ENCODE results near the gene SLX4IP.
A peak's percentile ranks its signal among the peaks of the same experiment; 100 is the strongest.

The SLX4IP gene

DNA sequence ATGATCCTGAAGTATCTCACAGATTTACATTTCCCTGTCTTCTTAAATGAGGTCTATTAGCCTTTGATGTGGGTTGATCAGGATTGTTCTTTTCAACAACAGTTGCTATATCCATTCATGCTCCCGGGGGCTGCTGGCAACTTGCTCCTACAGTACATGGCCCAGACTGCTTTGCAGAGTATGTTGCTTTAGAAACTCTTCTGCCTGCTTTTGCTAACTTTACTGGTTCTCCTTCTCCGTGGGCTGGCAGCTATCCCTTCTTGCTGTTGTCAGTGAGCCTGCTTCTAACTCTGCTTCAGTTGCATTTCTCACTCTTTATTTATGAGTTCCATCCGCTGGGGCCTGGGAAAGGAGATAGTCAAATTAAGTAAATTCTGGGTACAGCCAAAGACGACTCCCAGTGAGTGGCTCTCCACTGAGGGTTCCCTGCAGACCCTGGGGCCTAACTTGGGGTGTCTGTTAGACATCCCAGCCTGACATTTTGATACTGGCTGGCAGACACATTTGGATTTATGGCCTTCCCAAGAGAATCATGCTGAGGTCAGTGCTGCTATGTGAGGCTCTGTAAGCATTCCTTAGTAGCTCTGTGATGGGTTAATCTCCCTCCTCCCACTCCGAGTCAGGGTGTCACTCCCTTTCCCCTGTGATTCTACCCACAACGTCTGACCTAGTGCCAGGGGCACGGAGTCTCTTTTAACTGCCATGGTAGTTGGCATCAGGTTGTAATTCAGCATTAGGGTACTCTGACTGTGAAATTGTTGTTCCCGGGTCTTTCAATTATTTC lies 73.6 kb downstream of the SLX4IP start:
- Histone ChIP-seq H3K27me3 (ENCODE audit: control insufficient read depth, insufficient read depth, low read length) (no peaks in the 10 kb centered on the region), H3K36me3 (ENCODE audit: control insufficient read depth, insufficient read depth, low read length) (no peaks in the 10 kb centered on the region), H3K4me3 (ENCODE audit: low read depth, low read length) (no peak overlapping the region), H3K79me2 (peaks cover 6% of the 10 kb centered on the region), H3K4me2 (ENCODE audit: low read length) (no peak overlapping the region), H3K9ac (no peak overlapping the region), H3K9me3 (ENCODE audit: control insufficient read depth, low read length) (no peaks in the 10 kb centered on the region), H3K4me1 (peaks cover 37% of the 10 kb centered on the region), H3K27ac (peak overlapping the region; percentile 70), H2AFZ (peak overlapping the region; percentile 68)
- TF ChIP-seq, protein P1, sequence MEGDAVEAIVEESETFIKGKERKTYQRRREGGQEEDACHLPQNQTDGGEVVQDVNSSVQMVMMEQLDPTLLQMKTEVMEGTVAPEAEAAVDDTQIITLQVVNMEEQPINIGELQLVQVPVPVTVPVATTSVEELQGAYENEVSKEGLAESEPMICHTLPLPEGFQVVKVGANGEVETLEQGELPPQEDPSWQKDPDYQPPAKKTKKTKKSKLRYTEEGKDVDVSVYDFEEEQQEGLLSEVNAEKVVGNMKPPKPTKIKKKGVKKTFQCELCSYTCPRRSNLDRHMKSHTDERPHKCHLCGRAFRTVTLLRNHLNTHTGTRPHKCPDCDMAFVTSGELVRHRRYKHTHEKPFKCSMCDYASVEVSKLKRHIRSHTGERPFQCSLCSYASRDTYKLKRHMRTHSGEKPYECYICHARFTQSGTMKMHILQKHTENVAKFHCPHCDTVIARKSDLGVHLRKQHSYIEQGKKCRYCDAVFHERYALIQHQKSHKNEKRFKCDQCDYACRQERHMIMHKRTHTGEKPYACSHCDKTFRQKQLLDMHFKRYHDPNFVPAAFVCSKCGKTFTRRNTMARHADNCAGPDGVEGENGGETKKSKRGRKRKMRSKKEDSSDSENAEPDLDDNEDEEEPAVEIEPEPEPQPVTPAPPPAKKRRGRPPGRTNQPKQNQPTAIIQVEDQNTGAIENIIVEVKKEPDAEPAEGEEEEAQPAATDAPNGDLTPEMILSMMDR (IDR thresholded peaks at IDR 0.05): no peak

DNA sequence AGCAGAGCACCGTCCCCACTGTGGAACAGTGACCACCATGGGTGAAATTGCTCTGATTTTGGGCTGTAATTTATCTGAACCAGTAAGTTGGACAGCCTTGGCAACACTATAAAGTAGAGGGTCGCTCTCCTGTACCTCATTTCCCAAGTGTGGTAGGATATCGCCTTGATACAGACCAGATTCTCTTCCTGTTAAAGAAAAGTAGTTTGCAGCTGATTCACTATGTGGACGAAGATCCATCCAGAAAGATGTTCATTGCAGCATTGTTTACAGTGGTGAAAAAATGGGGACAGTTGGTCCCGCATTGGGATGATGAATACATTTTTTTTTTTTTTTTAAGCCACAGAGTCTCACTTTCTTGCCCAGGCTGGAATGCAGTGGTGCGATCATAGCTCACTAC lies 74.3 kb downstream of the SLX4IP start:
- Histone ChIP-seq H3K9ac (no peak overlapping the region), H3K4me1 (peaks cover 37% of the 10 kb centered on the region), H3K36me3 (ENCODE audit: control insufficient read depth, insufficient read depth, low read length) (no peaks in the 10 kb centered on the region), H3K4me2 (ENCODE audit: low read length) (no peak overlapping the region), H3K4me3 (ENCODE audit: low read depth, low read length) (no peak overlapping the region), H3K9me3 (ENCODE audit: control insufficient read depth, low read length) (no peaks in the 10 kb centered on the region), H3K27ac (peak overlapping the region; percentile 70), H3K79me2 (peaks cover 6% of the 10 kb centered on the region), H2AFZ (peak overlapping the region; percentile 68), H3K27me3 (ENCODE audit: control insufficient read depth, insufficient read depth, low read length) (no peaks in the 10 kb centered on the region)
- TF ChIP-seq, protein P1 (IDR thresholded peaks at IDR 0.05): no peak

DNA sequence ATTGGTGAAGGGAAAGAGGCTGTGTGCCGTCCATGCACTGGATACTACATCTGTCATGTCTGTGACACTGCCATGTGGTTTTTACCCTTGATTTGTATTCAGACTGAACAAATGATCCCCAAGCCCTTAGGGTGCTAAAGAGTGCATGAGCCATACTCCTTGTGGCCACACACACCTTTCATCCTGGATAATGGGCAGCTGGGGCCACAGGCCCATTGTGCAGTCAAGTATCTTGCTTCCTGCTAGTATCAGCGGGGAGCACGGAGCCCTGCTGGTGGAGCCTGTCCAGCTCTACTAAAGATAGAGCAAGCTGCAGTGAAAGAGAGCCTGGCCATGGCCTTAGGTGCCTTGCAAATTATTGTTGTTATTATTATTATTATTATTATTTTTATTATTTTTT lies 75.1 kb downstream of the SLX4IP start:
- Histone ChIP-seq H3K9ac (no peak overlapping the region), H3K27ac (no peak overlapping the region), H3K36me3 (ENCODE audit: control insufficient read depth, insufficient read depth, low read length) (no peaks in the 10 kb centered on the region), H3K4me1 (peaks cover 32% of the 10 kb centered on the region), H3K79me2 (peaks cover 6% of the 10 kb centered on the region), H2AFZ (no peak overlapping the region), H3K4me2 (ENCODE audit: low read length) (no peak overlapping the region), H3K4me3 (ENCODE audit: low read depth, low read length) (no peak overlapping the region), H3K27me3 (ENCODE audit: control insufficient read depth, insufficient read depth, low read length) (no peaks in the 10 kb centered on the region), H3K9me3 (ENCODE audit: control insufficient read depth, low read length) (no peaks in the 10 kb centered on the region)
- TF ChIP-seq, protein P1 (IDR thresholded peaks at IDR 0.05): no peak

DNA sequence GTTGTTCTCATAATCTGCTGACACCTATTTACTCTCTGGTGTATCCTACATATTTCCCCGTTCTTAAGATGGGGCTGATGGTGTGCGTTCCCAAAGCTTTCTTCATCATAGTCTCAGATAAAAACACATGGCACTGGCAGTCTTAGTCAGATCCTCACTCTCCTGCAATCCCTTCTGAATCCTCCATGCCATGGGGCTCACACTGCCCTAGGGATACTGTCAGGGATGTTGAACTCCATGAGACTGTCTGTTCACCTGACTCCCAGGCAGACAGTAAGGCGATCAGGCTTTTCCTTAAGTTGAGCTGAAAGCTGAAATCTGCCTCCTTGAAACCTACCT lies 76.0 kb downstream of the SLX4IP start:
- Histone ChIP-seq H3K4me1 (peaks cover 24% of the 10 kb centered on the region), H3K9me3 (ENCODE audit: control insufficient read depth, low read length) (no peaks in the 10 kb centered on the region), H3K9ac (no peak overlapping the region)

More for the DNA sequence above, 76.0 kb downstream of the SLX4IP start:
- H3K27me3 ChIP-seq (ENCODE audit: control insufficient read depth, insufficient read depth, low read length): no peaks in the 10 kb centered on the region
- H3K27ac ChIP-seq: peak overlapping the region; percentile 59
- TF ChIP-seq, protein P1 (IDR thresholded peaks at IDR 0.05): no peak
- peak overlapping the region; percentile 71 for H2AFZ ChIP-seq
- H3K36me3 ChIP-seq (ENCODE audit: control insufficient read depth, insufficient read depth, low read length): no peaks in the 10 kb centered on the region
- H3K79me2 ChIP-seq: peaks cover 6% of the 10 kb centered on the region
- H3K4me2 ChIP-seq (ENCODE audit: low read length): peak overlapping the region; percentile 3
- H3K4me3 ChIP-seq (ENCODE audit: low read depth, low read length): no peak overlapping the region
